GM18858 (cell line): Measurements from ENCODE around the gene CXCL13.
"Not testable (repeated sequence)": the region's sequence is repeated elsewhere in the genome, so short reads cannot be mapped to it uniquely, and the experiment has no call there.

Experiments
- ATAC-seq: cut with Tn5 transposase; IDR thresholded peaks from one replicate; pipeline ENCODE4 v1.9.1; 2021; ENCODE audit not compliant: unreplicated experiment

The CXCL13 gene, protein sequence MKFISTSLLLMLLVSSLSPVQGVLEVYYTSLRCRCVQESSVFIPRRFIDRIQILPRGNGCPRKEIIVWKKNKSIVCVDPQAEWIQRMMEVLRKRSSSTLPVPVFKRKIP

GRCh38 chr4:77605210-77605902 lies at the start of gene CXCL13:
Gene CXCL13 (plus strand): TSS chr4:77605820. CDS start chr4:77605866, 46 bp downstream.
- no peak for ATAC-seq

GRCh38 chr4:77560170-77560569 lies 45.5 kb upstream of the CXCL13 start:
- ATAC-seq, result no peak

DNA sequence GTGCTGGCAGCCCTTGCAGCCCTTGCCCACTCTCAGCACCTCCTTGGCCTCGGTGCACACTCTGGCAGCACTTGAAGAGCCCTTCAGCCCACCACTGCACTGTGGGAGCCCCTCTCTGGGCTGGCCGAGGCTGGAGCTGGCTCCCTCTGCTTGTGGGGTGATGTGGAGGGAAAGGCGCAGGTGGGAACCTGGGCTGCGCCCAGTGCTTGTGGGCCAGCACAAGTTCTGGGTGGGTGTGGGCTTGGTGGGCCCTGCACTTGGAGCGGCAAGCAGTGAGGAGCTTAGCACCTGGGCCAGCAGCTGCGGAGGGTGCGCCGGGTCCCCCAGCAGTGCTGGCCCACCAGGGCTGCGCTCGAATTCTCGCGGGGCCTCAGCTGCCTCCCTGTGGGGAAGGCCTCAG lies 43.9 kb upstream of the CXCL13 start:
- ATAC-seq, result not testable (repeated sequence)

GRCh38 chr4:77564231-77564630 lies 41.4 kb upstream of the CXCL13 start:
- ATAC-seq, result no peak

DNA sequence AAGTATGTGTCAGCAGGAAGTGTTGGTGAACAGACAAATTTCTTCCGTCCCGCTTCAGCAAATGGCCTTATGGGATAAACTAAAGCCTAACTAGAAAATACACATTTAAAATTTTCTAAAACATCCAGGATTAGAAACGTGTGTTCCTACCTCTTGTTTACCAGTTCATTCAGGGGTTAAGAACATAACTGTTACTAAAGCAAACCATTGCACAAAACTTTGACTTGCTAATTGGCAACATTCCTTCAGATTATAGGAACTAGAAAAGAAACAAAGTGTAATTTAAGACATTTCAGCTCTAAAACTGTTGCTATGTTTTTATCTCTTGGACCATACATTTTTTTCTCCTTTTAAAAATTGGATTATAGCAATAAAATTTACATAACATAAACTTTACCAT lies 39.5 kb upstream of the CXCL13 start:
- no peak for ATAC-seq

GRCh38 chr4:77567549-77567948 lies 38.1 kb upstream of the CXCL13 start:
- ATAC-seq, result no peak

- ATAC-seq, result not testable (repeated sequence)
These were observed 35.0 kb upstream of the CXCL13 start for GRCh38 chr4:77570508-77571214.

GRCh38 chr4:77576351-77576750 lies 29.3 kb upstream of the CXCL13 start:
- ATAC-seq, result no peak

DNA sequence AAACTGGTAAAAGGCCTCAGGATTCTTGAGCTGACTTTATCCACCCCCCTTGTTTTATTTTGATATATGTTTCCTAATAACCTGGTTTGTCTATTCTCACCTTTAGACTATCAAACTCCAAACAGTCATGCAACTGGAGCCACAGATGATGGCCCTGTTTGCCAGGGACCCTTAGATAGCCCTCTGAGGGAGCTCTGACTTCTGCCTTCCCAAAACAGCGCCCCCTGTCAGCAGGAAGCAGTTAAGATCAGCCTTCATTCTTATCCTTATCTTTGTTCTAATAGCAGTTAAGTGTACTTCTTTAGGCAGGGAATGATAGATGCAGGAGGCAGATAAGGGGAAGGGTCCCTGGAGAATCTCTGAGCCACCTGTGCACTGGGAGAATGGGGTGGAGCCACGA lies 27.5 kb upstream of the CXCL13 start:
- ATAC-seq, result no peak

GRCh38 chr4:77579406-77580076 lies 26.1 kb upstream of the CXCL13 start:
- no peak for ATAC-seq

DNA sequence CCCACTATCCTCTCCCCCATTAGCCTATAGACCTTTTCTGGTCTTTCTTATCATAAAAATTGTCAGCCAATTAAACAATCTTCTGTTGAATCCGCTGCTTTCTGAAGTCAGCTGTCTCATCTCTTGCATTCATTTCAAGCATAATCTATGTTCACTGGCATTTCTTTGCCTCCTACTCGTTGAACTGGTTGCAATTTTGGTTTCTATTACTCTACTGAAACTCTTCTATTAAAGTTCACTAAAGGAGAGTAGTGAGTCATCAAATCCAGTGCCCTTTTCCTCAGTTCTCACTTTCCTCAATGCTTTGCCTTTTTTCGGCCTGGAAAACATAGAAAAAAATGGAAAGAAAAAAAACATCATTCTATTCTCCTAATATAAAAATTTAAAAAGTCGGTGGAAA lies 23.9 kb upstream of the CXCL13 start:
- peak; percentile 82 for ATAC-seq

DNA sequence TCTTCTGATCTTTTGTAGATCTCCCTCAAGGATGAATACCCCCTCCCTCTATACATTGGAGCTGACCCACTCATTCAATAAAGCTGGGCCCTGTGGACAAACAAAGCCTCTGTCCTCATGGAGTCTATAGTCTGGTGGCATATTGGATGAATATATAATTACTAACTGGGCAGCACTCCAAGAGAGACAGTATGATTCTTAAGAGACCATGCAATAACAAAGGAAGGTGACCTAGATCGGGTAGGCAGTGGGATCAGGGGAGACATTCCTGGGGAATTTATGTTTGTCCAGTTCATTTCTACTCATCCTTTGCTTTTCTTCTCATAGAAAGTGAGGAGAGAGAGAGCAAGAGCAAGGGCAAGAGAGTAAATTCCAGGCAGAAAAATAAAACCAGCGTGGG lies 23.5 kb upstream of the CXCL13 start:
- no peak for ATAC-seq

- ATAC-seq, result no peak
These were observed 22.9 kb upstream of the CXCL13 start for GRCh38 chr4:77582711-77583110.

GRCh38 chr4:77586951-77587383 lies 18.7 kb upstream of the CXCL13 start:
- ATAC-seq, result peak; percentile 98

- no peak for ATAC-seq
These were observed 15.1 kb upstream of the CXCL13 start for GRCh38 chr4:77590482-77590881.

DNA sequence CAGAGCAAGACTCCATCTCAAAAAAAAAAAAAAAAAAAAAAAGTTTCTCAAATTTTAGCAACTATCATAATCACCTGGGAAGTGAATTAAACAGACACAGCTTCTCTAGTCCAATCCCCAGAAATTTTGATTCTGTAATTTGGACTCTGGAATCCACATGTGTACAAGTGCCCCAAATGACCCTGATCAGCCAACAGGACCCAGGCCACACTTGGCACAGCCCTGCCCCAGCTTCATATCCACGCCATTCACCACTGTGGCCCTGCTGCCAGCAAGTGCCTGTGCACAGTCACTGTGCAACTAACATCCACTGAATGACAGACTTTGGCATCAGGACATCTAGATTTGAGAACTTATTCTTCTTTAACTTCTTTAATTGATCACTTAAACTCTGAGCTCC lies 14.1 kb upstream of the CXCL13 start:
- ATAC-seq, result no peak

DNA sequence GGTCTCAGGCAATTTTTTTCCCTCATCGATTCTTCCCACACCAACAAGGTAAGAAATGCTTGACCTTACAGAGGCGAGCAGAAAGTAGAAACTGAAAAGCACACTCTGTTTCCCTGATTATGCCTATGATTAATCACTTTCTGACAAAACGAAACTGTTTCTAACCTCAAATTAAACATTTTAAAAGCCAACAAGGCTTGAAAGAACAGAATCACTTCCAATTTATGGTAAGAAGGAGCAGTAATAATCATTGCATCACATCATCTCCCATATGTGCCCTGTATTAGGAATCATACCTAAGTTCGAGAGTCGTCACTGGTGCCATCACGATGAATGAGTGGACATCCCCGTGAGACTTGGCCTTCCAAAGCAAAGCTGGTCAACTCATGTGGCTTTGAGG lies 12.5 kb upstream of the CXCL13 start:
- no peak for ATAC-seq

DNA sequence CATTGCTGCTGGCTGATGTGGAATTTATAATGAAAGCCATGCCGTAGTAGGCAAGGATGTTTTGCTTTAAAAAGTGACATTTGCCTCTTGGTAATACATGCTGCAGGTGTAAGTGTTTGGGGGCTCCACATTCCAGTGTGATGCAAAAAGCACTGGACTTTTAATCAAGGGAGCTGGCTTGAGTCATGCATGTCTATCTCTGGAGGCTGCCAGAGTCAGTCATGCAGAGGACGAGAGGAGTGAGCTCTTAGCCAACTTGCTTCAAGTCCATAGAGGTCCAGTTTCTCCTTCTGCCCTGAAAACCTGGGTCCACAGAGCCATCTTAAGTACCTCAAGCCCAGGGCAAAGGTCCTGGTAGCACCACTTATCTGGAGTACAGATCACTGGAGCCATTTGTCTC lies 11.6 kb upstream of the CXCL13 start:
- no peak for ATAC-seq

DNA sequence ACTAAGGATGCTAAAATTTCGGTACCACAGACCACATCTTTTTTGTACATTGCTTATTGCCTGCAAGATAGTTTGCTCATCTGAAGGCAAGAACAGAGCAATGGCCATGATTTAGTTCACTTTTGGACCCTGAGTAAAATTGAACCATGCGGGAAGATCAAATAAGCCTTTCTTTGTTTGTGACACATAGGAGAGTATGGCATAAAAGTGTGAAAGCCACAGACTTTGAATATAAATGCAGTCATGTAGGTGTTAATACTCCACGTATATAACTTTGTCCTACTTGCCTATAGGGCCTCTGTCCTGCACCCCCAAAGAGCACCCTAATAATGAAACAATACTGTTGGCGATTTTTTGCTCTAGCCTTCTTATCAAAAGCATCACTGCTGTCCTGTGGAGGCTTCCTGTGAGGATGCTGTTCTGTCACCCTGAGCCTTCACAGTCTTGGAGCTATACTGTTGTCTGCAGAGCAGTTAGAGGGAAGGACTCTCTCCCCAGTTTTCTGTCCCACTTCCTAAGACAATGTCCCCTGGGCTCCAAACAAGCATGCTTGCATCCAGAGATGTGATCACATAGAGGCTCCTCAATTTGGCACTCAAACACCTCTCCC lies 10.2 kb upstream of the CXCL13 start:
- no peak for ATAC-seq

DNA sequence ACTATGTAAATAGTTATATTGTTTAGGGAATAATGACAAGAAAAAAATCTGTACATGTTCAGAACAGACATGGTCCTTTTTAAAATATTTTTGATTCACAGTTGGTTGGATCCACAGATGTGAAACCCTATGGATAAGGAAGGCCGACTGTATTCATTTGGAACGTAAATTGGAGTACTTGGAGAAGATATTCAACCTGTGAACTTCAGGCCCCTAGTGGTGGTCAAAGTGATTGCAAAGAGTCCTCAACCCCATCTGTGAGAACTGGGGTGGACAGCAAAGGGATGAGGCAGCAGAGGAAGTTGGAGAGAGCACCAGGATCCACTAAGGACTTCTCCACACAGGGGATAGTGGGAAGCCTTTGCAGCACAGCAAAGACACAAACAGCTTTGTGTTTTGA lies 6.2 kb upstream of the CXCL13 start:
- ATAC-seq, result no peak
